K562 (cell line): ENCODE measurements around the gene CUEDC2. TPM values are rescaled to one million over a fixed set of nuclear protein-coding genes. Genes with fewer than 3 reads are reported as not detected.

Experiments used
- ATAC-seq: fragments of 200-7000 bp; cut with Tn5 transposase; 3 replicates; pipeline ENCODE4 v1.9.1; 2020; ENCODE audit warnings: moderate library complexity
- BruUV-seq: library from RNA; stranded (reverse); fragments of 400-500 nt; replicated peaks from 2 replicates; lab custom pipeline; 2021; lab: Mats Ljungman, UMichigan
- CTCF ChIA-PET: fragments of 300-600 bp; formaldehyde crosslinking; extraction: SDS; loops from one replicate; lab custom pipeline; 2021; ENCODE audit warnings: low intra/inter-chr PET ratio; lab: Yijun Ruan, JAX
- POLR2A ChIA-PET: fragments of 300-600, 350-650 bp; sonication (Branson Sonifier 250); formaldehyde crosslinking; extraction: SDS; loops from one replicate; lab custom pipeline; 2021; ENCODE audit warnings: antibody characterized with exemption, inconsistent platforms; lab: Yijun Ruan, JAX
- DNase-seq, 4 experiments: peaks; one replicate each; pipeline versions ENCODE4 v3.0.0 to v3.0.0-alpha.2; 2011 to 2018; ENCODE audit warnings: low spot score in 3 of 4, mixed read lengths in 3 of 4; ENCODE audit errors: extremely low read depth in 1 of 4
- FAIRE-seq: peaks from 2 replicates; lab custom pipeline; 2011; peaks lifted over from hg19 to GRCh38; lab: Jason Lieb, UNC
- H2AFZ ChIP-seq: 2 replicates; pipeline ENCODE4 v1.6.0; 2011; ENCODE audit warnings: low read depth, low read length, control low read depth, inconsistent platforms
- H3K27ac ChIP-seq: fragments of 200-600 bp; 3 replicates; pipeline ENCODE4 v1.8.0; 2011; ENCODE audit warnings: low read depth, mild to moderate bottlenecking, control low read depth, inconsistent platforms, low read length, moderate library complexity, mixed read lengths; ENCODE audit errors: extremely low read depth
- H3K27me3 ChIP-seq, 2 experiments: fragments of 300-600 bp in 1 of 2; 2 replicates in 1 of 2; 3 replicates in 1 of 2; pipeline versions ENCODE4 v1.6.0 to v1.8.0; 2011; ENCODE audit warnings: inconsistent platforms in 2 of 2, low read length in 2 of 2, mild to moderate bottlenecking in 1 of 2, mixed read lengths in 1 of 2, moderate library complexity in 1 of 2; ENCODE audit not compliant: control insufficient read depth in 2 of 2, insufficient read depth in 2 of 2
- H3K36me3 ChIP-seq: fragments of 300-600 bp; 3 replicates; pipeline ENCODE4 v1.8.0; 2011; ENCODE audit warnings: mild to moderate bottlenecking, low read length, inconsistent platforms; ENCODE audit not compliant: control insufficient read depth, insufficient read depth
- H3K4me1 ChIP-seq, 2 experiments: fragments of 200-600 bp in 1 of 2; replicated peaks in 1 of 2; 2 replicates in 1 of 2; 3 replicates in 1 of 2; pipeline versions ENCODE4 v1.5.1 to v1.8.0; 2011; ENCODE audit warnings: inconsistent platforms in 2 of 2, low read length in 2 of 2, mild to moderate bottlenecking in 1 of 2, mixed read lengths in 1 of 2, moderate library complexity in 1 of 2; ENCODE audit not compliant: control insufficient read depth in 2 of 2, insufficient read depth in 2 of 2
- H3K4me2 ChIP-seq: 2 replicates; pipeline ENCODE4 v1.6.1; 2011; ENCODE audit warnings: low read length, control low read depth, inconsistent platforms, mixed read lengths; ENCODE audit not compliant: insufficient read depth
- H3K4me3 ChIP-seq: fragments of 200-600 bp; sonication (generic), shearing (Covaris generic); 2 replicates; pipeline ENCODE4 v1.5.1; 2016; ENCODE audit warnings: control low read depth, inconsistent platforms
- H3K79me2 ChIP-seq: fragments of 200-600 bp; 3 replicates; pipeline ENCODE4 v1.8.0; 2011; ENCODE audit warnings: low read length, inconsistent platforms; ENCODE audit not compliant: control insufficient read depth, insufficient read depth
- H3K9ac ChIP-seq, 2 experiments: 2 replicates each; pipeline versions ENCODE4 v1.6.0 to v1.6.1; 2011; ENCODE audit warnings: low read depth in 2 of 2, low read length in 2 of 2, control low read depth in 1 of 2, inconsistent platforms in 1 of 2, mild to moderate bottlenecking in 1 of 2, mixed read lengths in 1 of 2; ENCODE audit not compliant: insufficient read depth in 1 of 2
- H3K9me1 ChIP-seq: one replicate; pipeline ENCODE4 v1.6.0; 2011; ENCODE audit warnings: inconsistent platforms, mild to moderate bottlenecking, low read length, moderate library complexity; ENCODE audit not compliant: control insufficient read depth, insufficient read depth
- H3K9me3 ChIP-seq: replicated peaks from 2 replicates; pipeline ENCODE4 v1.5.1; 2011; ENCODE audit warnings: low read depth, low read length, inconsistent platforms; ENCODE audit not compliant: control insufficient read depth, insufficient read depth
- H4K20me1 ChIP-seq: replicated peaks from 2 replicates; pipeline ENCODE4 v1.6.1; 2011; ENCODE audit warnings: low read length, inconsistent platforms, mixed read lengths; ENCODE audit not compliant: control insufficient read depth, insufficient read depth
- WGBS: fragments of 100-300 bp; shearing (Covaris generic); methylation state at CpG from one replicate; pipeline ENCODE4 v1.1.6; 2016; ENCODE audit warnings: low coverage, mixed read lengths; ENCODE audit not compliant: insufficient coverage; ENCODE audit errors: missing lambda C conversion rate; 5-methylcytosine and 5-hydroxymethylcytosine counted together
- in situ Hi-C: fragments of 300-500 bp; cut with MboI; formaldehyde crosslinking; loops from 4 replicates; pipeline ENCODE4 v1.15.0; 2018; ENCODE audit warnings: inconsistent platforms, mixed read lengths
- intact Hi-C: fragments of 100-400 bp; cut with micrococcal nuclease; formaldehyde crosslinking; loops from 2 replicates; pipeline ENCODE4 v1.14.2; 2022
- polyA plus RNA-seq, 8 experiments: library from polyadenylated mRNA; depleted of rRNA in 4 of 8; stranded (reverse) in 5 of 8; unstranded in 3 of 8; fragments of >200 nt; fragmentation: Nextera tagmentation in 2 of 8; fragmentation: Illumina TruSeq in 1 of 8; extraction: Ambion mirVana in 2 of 8; extraction: Trizol in 1 of 8; gene quantifications; 2 replicates each; pipeline versions ENCODE4 v1.2.1 to v1.2.3, GENCODE V29; 2011 to 2014; ENCODE audit warnings: inconsistent platforms in 1 of 8, missing spikeins in 1 of 8
- total RNA-seq, 7 experiments: library from RNA; depleted of rRNA in 6 of 7; stranded (reverse); fragments of >200 nt in 6 of 7; fragmentation: Illumina TruSeq in 2 of 7; extraction: Trizol in 2 of 7; gene quantifications; 2 replicates each; pipeline versions ENCODE4 v1.2.1 to v1.2.3, GENCODE V29; 2011 to 2021; ENCODE audit warnings: low replicate concordance in 1 of 7
- TF ChIP-seq, protein P1 (sequence below), 2 experiments: fragments of 450-650 bp in 1 of 2; sonication (generic) in 1 of 2; formaldehyde crosslinking in 1 of 2; IDR thresholded peaks; 2 replicates each; pipeline versions ENCODE4 v1.7.1 to v1.9.0; 2016 to 2022; ENCODE audit warnings: inconsistent platforms in 1 of 2, mild to moderate bottlenecking in 1 of 2, missing genetic modification reagents in 1 of 2
- TF ChIP-seq, protein P2 (sequence below): IDR thresholded peaks from 2 replicates; pipeline ENCODE4 v1.6.1; 2011; ENCODE audit warnings: borderline replicate concordance, low read depth, mild to moderate bottlenecking, moderate library complexity, low read length; ENCODE audit not compliant: insufficient read depth, poor library complexity, severe bottlenecking

CUEDC2 gene
- total and polyA plus RNA-seq, 9 of the 15 experiments (the other 6 are each of a cell fraction or from before 2014, with no cell fraction given), result 8.5 to 48.9 (median 27.4) TPM

DNA sequence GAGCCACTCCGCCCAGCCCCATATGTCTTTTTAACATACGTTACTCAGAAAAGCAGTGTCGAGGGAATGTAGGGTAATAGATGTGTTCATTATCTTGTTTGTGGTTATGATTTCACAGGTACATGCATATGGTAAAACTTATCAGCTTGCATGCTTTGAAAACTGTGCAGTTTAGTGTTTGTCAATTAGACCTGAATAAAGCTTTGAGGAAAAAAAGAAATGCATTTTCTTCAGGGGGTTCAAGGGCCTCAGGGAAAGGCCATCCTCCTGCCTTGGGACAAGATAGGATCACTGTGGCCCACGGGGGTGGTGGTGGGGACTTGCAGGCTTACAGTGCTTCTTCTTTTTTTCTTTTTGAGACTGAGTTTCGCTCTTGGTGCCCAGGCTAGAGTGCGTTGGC is 34.9 kb upstream of the CUEDC2 start:
- intact Hi-C loops (no loop called here), in situ Hi-C loops (no loop called here)
- no TSS peak for BruUV-seq
- Histone ChIP-seq H3K4me2 (peak overlapping the region; percentile 32; the same call in 1 of the 2 replicates), H3K9ac (peak overlapping the region in 1 of 2 experiments; percentile 36; a peak in 2 of 4 replicates), H3K9me1 (no peaks in the 10 kb centered on the region), H3K27me3 (no peaks in the 10 kb centered on the region), H2AFZ (peak overlapping the region; percentile 33; the same call in 1 of the 2 replicates), H3K36me3 (no peaks in the 10 kb centered on the region), H3K4me3 (no peak overlapping the region), H3K4me1 (peaks cover 12 to 26% of the 10 kb centered on the region in 2 experiments), H3K79me2 (no peaks in the 10 kb centered on the region), H3K27ac (no peak overlapping the region), H3K9me3 (no peaks in the 10 kb centered on the region), H4K20me1 (no peaks in the 10 kb centered on the region)
- TF ChIP-seq, protein P1, sequence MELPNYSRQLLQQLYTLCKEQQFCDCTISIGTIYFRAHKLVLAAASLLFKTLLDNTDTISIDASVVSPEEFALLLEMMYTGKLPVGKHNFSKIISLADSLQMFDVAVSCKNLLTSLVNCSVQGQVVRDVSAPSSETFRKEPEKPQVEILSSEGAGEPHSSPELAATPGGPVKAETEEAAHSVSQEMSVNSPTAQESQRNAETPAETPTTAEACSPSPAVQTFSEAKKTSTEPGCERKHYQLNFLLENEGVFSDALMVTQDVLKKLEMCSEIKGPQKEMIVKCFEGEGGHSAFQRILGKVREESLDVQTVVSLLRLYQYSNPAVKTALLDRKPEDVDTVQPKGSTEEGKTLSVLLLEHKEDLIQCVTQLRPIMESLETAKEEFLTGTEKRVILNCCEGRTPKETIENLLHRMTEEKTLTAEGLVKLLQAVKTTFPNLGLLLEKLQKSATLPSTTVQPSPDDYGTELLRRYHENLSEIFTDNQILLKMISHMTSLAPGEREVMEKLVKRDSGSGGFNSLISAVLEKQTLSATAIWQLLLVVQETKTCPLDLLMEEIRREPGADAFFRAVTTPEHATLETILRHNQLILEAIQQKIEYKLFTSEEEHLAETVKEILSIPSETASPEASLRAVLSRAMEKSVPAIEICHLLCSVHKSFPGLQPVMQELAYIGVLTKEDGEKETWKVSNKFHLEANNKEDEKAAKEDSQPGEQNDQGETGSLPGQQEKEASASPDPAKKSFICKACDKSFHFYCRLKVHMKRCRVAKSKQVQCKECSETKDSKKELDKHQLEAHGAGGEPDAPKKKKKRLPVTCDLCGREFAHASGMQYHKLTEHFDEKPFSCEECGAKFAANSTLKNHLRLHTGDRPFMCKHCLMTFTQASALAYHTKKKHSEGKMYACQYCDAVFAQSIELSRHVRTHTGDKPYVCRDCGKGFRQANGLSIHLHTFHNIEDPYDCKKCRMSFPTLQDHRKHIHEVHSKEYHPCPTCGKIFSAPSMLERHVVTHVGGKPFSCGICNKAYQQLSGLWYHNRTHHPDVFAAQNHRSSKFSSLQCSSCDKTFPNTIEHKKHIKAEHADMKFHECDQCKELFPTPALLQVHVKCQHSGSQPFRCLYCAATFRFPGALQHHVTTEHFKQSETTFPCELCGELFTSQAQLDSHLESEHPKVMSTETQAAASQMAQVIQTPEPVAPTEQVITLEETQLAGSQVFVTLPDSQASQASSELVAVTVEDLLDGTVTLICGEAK (IDR thresholded peaks at IDR 0.05), result peak; percentile 86
- TF ChIP-seq, protein P1 (CRISPR knock-in tag; IDR thresholded peaks at IDR 0.05), result peak; percentile 89
- TF ChIP-seq, protein P2, sequence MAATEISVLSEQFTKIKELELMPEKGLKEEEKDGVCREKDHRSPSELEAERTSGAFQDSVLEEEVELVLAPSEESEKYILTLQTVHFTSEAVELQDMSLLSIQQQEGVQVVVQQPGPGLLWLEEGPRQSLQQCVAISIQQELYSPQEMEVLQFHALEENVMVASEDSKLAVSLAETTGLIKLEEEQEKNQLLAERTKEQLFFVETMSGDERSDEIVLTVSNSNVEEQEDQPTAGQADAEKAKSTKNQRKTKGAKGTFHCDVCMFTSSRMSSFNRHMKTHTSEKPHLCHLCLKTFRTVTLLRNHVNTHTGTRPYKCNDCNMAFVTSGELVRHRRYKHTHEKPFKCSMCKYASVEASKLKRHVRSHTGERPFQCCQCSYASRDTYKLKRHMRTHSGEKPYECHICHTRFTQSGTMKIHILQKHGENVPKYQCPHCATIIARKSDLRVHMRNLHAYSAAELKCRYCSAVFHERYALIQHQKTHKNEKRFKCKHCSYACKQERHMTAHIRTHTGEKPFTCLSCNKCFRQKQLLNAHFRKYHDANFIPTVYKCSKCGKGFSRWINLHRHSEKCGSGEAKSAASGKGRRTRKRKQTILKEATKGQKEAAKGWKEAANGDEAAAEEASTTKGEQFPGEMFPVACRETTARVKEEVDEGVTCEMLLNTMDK, result no peak
- ATAC-seq (no peak), DNase-seq (no peak), FAIRE-seq (no peak)
- ChIA-PET POLR2A (interaction anchor here (0.6 to 1.6 kb wide), 3 partner anchors 11 to 1608 kb away, joined by 3 to 6 read pairs (median 3); no protein-coding TSS in a partner anchor), CTCF (no interaction called here)
- 38% methylated on average over 5 of the region's 6 CpGs for WGBS
